Measurements from ENCODE around the gene TULP1.
"Not testable (repeated sequence)": the region's sequence is repeated elsewhere in the genome, so short reads cannot be mapped to it uniquely, and the experiment has no call there.

The TULP1 gene

GRCh38 chr6:35519313-35520015, 6.8 kb upstream of the TULP1 start:
- DNase-seq: no peak

GRCh38 chr6:35518566-35519312, 6.0 kb upstream of the TULP1 start:
- DNase-seq: no peak

GRCh38 chr6:35517978-35518377, 5.3 kb upstream of the TULP1 start:
- not testable (repeated sequence) for DNase-seq

- DNase-seq: no peak
These were observed 4.0 kb upstream of the TULP1 start for GRCh38 chr6:35516712-35517111.

- DNase-seq: not testable (repeated sequence)
These were observed 3.2 kb upstream of the TULP1 start for GRCh38 chr6:35515939-35516338.

DNA sequence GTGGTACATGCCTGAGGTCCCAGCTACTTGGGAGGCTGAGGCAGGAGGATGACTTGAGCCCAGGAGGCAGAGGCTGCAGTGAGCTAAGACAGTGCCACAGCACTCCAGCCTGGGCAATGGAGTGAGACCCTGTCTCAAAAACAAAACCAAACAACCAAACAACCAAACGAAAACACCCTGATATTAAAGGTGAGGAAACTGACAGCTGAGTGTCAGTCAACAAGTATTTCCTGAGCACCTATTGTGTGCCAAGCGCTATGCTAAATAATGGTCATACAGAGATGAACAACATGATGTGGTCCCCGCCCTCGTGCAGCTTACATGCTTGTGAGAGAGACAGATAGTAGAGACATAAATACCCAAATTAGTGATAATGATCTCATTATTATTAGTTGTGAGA, 1.9 kb upstream of the TULP1 start:
- DNase-seq: no peak

GRCh38 chr6:35512006-35512405, 690 bp downstream of the TULP1 start:
- no peak for DNase-seq

- DNase-seq: no peak
These were observed 1.1 kb downstream of the TULP1 start for GRCh38 chr6:35511562-35511941.

GRCh38 chr6:35510916-35511561, 1.7 kb downstream of the TULP1 start:
- no peak for DNase-seq

DNA sequence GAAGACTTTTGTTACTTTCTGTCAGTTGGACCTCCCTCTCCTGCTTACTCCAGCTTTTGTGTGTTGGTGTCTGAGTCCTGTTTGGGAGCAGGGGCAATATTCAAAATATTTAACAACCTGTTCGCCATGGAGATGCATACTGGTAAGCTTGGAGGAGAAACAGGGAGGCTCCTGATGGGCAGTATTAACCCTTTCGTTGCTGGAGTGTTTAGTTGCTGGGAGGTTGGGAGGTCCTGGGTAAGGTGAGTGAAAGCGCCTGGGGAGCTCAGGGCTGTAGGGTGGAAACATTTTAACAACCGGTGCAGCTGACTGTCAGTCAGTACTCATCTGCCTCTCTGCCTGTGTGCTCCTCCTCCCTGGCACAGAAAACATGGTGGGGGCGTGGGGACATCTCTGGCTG, 4.2 kb downstream of the TULP1 start:
- DNase-seq: no peak

DNA sequence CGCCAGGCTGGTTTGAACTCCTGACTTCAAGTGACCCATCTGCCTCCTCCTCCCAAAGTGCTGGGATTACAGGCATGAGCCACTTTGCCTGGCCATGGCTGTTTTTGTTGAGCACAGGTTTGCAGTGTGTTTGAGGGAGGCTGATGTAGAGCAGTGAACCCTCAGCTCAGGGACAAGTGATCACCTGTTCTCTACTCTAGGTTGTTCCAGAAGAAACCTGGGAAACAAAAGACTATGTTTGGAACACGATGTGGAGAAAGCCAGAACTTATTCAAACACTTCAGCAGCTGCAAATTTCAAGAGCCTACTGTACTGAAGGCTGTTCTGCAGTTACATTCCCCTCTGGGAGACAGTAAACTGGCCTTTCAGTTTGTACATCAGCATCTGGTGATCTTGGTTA, 4.7 kb downstream of the TULP1 start:
- DNase-seq: no peak

DNA sequence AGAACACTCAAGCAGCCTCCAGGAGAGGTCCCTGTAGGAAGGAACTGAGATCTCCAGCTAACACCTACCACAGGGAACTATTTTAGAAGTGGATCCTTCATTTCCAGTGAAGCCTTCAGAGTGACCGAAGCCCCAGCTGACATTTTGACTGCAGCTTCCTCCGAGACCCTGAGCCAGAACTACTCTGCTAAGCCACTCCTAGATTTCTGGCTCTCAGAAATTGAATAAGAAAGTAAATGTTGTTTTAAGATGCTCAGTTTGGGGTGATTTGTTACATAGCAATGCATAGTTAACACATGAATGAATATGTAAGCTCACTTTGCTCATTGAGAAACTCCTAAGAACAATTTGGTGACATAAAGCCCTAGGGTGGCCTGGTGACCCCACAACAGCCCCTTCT, 5.5 kb downstream of the TULP1 start:
- DNase-seq: no peak

GRCh38 chr6:35506536-35506935, 6.2 kb downstream of the TULP1 start:
- DNase-seq: no peak

GRCh38 chr6:35505999-35506412, 6.7 kb downstream of the TULP1 start:
- no peak for DNase-seq

- no peak for DNase-seq
These were observed 9.2 kb downstream of the TULP1 start for GRCh38 chr6:35503534-35503933.

GRCh38 chr6:35501784-35502183, 10.9 kb downstream of the TULP1 start:
- DNase-seq: no peak

- no peak for DNase-seq
These were observed 11.9 kb downstream of the TULP1 start for GRCh38 chr6:35500782-35501181.

DNA sequence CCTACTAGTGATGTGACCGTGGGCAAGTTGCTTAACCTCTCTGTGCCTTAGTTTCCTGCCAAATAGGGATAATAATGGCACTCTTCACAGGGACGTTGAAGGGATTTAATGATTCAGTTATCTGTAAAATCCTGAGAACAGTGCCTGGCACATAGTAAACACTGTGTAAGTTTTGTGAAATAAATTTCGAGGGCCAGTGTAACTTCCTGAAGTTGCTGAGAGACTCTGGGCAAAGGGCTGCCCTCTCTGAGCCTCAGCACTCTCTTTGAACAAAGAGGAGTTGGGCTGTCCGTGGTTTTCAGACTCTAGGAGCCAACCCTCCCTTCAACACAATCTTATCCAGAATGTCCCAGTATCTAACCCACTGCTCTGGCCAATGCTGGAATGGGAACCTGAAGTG, 13.3 kb downstream of the TULP1 start:
- DNase-seq: no peak

GRCh38 chr6:35498422-35499067, 14.2 kb downstream of the TULP1 start:
- DNase-seq: no peak

DNA sequence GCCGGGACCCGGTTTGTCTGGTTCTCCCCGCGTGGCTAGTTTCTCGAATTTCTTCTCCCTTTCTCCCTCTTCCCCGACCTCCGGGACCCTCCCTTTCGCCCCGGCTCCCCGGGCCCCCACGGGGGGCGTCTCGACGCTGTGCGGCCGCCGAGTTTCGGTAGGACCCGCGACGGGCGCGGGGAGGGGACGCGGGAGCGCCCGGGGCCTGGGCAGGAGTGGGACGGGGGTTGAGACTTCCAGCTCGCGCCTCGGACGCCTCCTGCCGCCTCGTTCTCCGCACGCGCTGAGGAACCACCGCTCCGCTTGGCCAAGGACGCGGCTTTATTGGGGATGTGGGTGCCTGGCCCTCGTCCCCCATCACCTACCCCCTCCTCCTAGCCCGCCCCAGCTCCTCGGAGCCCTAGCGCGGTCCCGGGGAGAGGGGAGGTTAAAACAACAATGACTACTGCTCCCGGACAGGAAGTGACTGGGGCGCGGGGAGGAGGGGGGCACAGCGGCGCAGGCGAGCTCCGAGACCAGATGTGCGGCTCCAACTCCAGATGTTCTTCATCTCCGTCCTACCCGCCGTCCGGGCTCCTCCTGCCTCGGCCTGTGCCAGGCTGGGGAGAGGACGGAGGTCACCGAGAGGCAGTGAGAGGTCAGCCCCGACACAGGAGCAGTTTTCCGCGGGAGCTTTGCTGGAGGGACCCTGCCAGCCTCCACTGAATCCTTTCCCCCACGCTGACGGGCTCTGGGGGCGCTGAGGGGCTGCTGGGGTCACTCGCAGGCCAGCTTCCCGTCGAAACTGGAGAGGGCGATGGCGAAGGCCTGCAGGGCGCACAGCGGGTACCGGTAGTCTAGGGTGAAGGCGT, 14.9 kb downstream of the TULP1 start:
- no peak for DNase-seq

DNA sequence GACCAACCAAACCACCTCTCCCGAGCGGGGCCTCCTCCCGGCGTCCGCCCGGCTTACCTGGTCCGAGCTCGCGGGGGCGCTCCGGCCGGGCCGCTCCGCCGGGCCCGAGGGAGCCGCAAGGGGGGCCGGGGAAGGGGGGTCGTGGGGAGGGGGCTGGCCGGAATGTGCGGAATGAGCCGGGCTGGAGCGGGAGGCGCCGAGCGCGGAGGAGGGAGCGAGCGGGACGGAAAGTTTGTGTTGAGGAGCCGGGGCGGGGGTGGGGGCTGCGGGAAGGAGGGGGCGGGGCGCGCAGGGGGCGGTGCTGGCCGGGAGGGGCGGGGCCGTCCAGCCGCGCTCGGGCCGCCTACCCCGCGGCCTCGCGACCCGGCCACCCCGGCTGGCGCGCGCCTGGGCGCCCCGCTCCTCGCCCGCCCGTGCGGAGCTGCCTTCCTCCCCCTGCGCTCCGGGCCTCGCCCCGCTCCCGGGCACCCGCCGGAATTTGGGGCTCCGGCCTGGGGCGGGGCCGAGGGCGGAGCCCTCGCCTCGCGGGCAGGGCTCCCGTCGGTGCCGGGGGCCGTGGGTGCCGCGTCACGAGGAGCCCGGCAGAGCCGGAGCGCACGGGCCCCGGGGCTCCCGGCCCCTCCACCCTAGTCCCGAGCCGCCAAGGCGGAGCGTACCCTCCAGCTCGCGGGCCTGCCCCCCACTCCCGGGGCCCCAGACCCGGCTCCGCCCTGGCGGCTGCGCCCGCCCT, 15.7 kb downstream of the TULP1 start, which contains the start of gene TEAD3:
Gene TEAD3, minus strand, starts transcription at position 239 of the 730 bp plus-strand sequence.
- DNase-seq: no peak
